H1 (cell line): Measurements from ENCODE around the gene FLVCR2. TPM values are rescaled to one million over a fixed set of nuclear protein-coding genes. Genes with fewer than 3 reads are reported as not detected.

Source experiments
- CTCF ChIA-PET: fragments of 300-600 bp; sonication (Branson Sonifier 250); formaldehyde crosslinking; loops from one replicate; lab custom pipeline; 2021; ENCODE audit not compliant: partially characterized antibody; lab: Charles Lee
- POLR2A ChIA-PET: fragments of 300-600 bp; sonication (Branson Sonifier 250); formaldehyde crosslinking; loops from one replicate; lab custom pipeline; 2021; ENCODE audit warnings: inconsistent platforms; ENCODE audit not compliant: partially characterized antibody; lab: Charles Lee
- DNase-seq, 2 experiments: peaks; one replicate each; pipeline versions ENCODE4 v3.0.0 to v3.0.0-alpha.2; 2010 to 2022; ENCODE audit warnings: low spot score in 2 of 2, low read depth in 1 of 2, mixed read lengths in 1 of 2
- FAIRE-seq: peaks from 2 replicates; lab custom pipeline; 2011; peaks lifted over from hg19 to GRCh38; lab: Jason Lieb, UNC
- H2AFZ ChIP-seq: 2 replicates; pipeline ENCODE4 v1.8.1; 2012; ENCODE audit warnings: low read length, inconsistent platforms
- H2AK5ac ChIP-seq: 2 replicates; pipeline ENCODE4 v1.6.1; 2013; ENCODE audit warnings: low read depth, low read length
- H2BK120ac ChIP-seq: replicated peaks from 2 replicates; pipeline ENCODE3; 2013; ENCODE audit warnings: low read depth, low read length, inconsistent platforms
- H2BK12ac ChIP-seq: 2 replicates; pipeline ENCODE4 v1.6.1; 2013; ENCODE audit warnings: low read depth, low read length
- H2BK15ac ChIP-seq: 2 replicates; pipeline ENCODE4 v1.6.1; 2013; ENCODE audit warnings: low read length
- H2BK20ac ChIP-seq: 2 replicates; pipeline ENCODE4 v1.6.1; 2013; ENCODE audit warnings: low read length
- H2BK5ac ChIP-seq: 2 replicates; pipeline ENCODE4 v1.6.1; 2013; ENCODE audit warnings: low read depth, low read length
- H3K14ac ChIP-seq: 2 replicates; pipeline ENCODE4 v1.6.1; 2013; ENCODE audit warnings: inconsistent platforms; ENCODE audit not compliant: insufficient read length
- H3K18ac ChIP-seq: 2 replicates; pipeline ENCODE4 v1.6.1; 2013; ENCODE audit warnings: low read length; ENCODE audit errors: extremely low read depth
- H3K23ac ChIP-seq: 2 replicates; pipeline ENCODE4 v1.6.1; 2013; ENCODE audit warnings: inconsistent platforms; ENCODE audit not compliant: insufficient read length
- H3K23me2 ChIP-seq: 2 replicates; pipeline ENCODE4 v1.6.1; 2013; ENCODE audit warnings: low read depth, low read length
- H3K27ac ChIP-seq: 2 replicates; pipeline ENCODE4 v1.6.1; 2011; ENCODE audit warnings: low read depth, low read length, inconsistent platforms
- H3K27me3 ChIP-seq, 4 experiments: replicated peaks in 1 of 4; 1 replicate in 1 of 4; 2 replicates in 3 of 4; pipeline versions ENCODE4 v1.6.1 to v1.8.1; 2011 to 2013; ENCODE audit warnings: low read length in 3 of 4, mild to moderate bottlenecking in 3 of 4, inconsistent platforms in 2 of 4, mixed read lengths in 2 of 4, moderate library complexity in 1 of 4; ENCODE audit not compliant: control insufficient read depth in 3 of 4, insufficient read depth in 3 of 4; ENCODE audit errors: extremely low read depth in 1 of 4
- H3K36me3 ChIP-seq, 4 experiments: 2 replicates each; pipeline versions ENCODE4 v1.6.1 to v1.8.1; 2011 to 2013; ENCODE audit warnings: mild to moderate bottlenecking in 4 of 4, low read length in 3 of 4, moderate library complexity in 2 of 4, control low read depth in 1 of 4, inconsistent platforms in 1 of 4; ENCODE audit not compliant: insufficient read depth in 4 of 4, control insufficient read depth in 2 of 4
- H3K4ac ChIP-seq: replicated peaks from 2 replicates; pipeline ENCODE3; 2013; ENCODE audit warnings: low read length, low read depth, mixed read lengths, inconsistent platforms; ENCODE audit not compliant: insufficient read length
- H3K4me1 ChIP-seq, 4 experiments: replicated peaks in 1 of 4; 1 replicate in 1 of 4; 2 replicates in 3 of 4; pipeline versions ENCODE4 v1.6.1 to v1.8.1; 2011 to 2013; ENCODE audit warnings: low read length in 3 of 4, inconsistent platforms in 2 of 4, mixed read lengths in 1 of 4; ENCODE audit not compliant: insufficient read depth in 4 of 4, control insufficient read depth in 3 of 4
- H3K4me2 ChIP-seq, 2 experiments: 2 replicates each; pipeline versions ENCODE4 v1.6.1 to v1.8.1; 2011 to 2013; ENCODE audit warnings: low read depth in 2 of 2, low read length in 2 of 2, control low read depth in 1 of 2, inconsistent platforms in 1 of 2, mild to moderate bottlenecking in 1 of 2; ENCODE audit not compliant: insufficient read depth in 1 of 2
- H3K4me3 ChIP-seq, 4 experiments: fragments of 200-600, 300-600 bp in 1 of 4; sonication (generic), shearing (Covaris generic), sonication (Bioruptor Twin) in 1 of 4; 2 replicates each; pipeline versions ENCODE4 v1.5.1 to v1.8.1; 2011 to 2016; ENCODE audit warnings: low read length in 4 of 4, low read depth in 3 of 4, control low read depth in 2 of 4, inconsistent platforms in 2 of 4, mild to moderate bottlenecking in 2 of 4, mixed read lengths in 1 of 4, moderate library complexity in 1 of 4; ENCODE audit not compliant: insufficient read depth in 2 of 4; ENCODE audit errors: extremely low read depth in 1 of 4
- H3K56ac ChIP-seq: replicated peaks from 2 replicates; pipeline ENCODE3; 2013; ENCODE audit warnings: low read depth, mild to moderate bottlenecking, mixed read lengths, low read length, inconsistent platforms; ENCODE audit not compliant: insufficient read length
- H3K79me1 ChIP-seq: 2 replicates; pipeline ENCODE4 v1.6.1; 2013; ENCODE audit warnings: low read depth, low read length, control low read depth
- H3K79me2 ChIP-seq, 2 experiments: 2 replicates each; pipeline versions ENCODE4 v1.6.1 to v1.8.1; 2012 to 2013; ENCODE audit warnings: low read length in 2 of 2, mild to moderate bottlenecking in 2 of 2, inconsistent platforms in 1 of 2; ENCODE audit not compliant: insufficient read depth in 2 of 2, control insufficient read depth in 1 of 2
- H3K9ac ChIP-seq, 4 experiments: replicated peaks in 1 of 4; 1 replicate in 1 of 4; 2 replicates in 3 of 4; pipeline versions ENCODE4 v1.6.1 to v1.8.1; 2011 to 2013; ENCODE audit warnings: low read depth in 3 of 4, low read length in 3 of 4, control low read depth in 2 of 4, mild to moderate bottlenecking in 2 of 4, moderate library complexity in 2 of 4, inconsistent platforms in 1 of 4; ENCODE audit errors: extremely low read depth in 1 of 4
- H3K9me3 ChIP-seq, 2 experiments: 2 replicates each; pipeline versions ENCODE4 v1.6.1 to v1.8.1; 2012 to 2013; ENCODE audit warnings: mild to moderate bottlenecking in 2 of 2, moderate library complexity in 2 of 2, control low read depth in 1 of 2, inconsistent platforms in 1 of 2, low read depth in 1 of 2, low read length in 1 of 2, mixed read lengths in 1 of 2; ENCODE audit not compliant: insufficient read depth in 2 of 2
- H4K20me1 ChIP-seq, 2 experiments: replicated peaks in 1 of 2; 2 replicates each; pipeline versions ENCODE3 to v1.8.1; 2011 to 2013; ENCODE audit warnings: inconsistent platforms in 2 of 2, low read length in 2 of 2, mild to moderate bottlenecking in 1 of 2; ENCODE audit not compliant: insufficient read depth in 2 of 2, control insufficient read depth in 1 of 2
- H4K5ac ChIP-seq: 2 replicates; pipeline ENCODE4 v1.6.1; 2013; ENCODE audit warnings: low read length, low read depth, mixed read lengths, inconsistent platforms; ENCODE audit not compliant: insufficient read length
- H4K8ac ChIP-seq: 2 replicates; pipeline ENCODE4 v1.8.0; 2013; ENCODE audit warnings: mild to moderate bottlenecking, moderate library complexity, low read length, inconsistent platforms; ENCODE audit not compliant: insufficient read depth; ENCODE audit errors: extremely low read depth
- H4K91ac ChIP-seq: replicated peaks from 2 replicates; pipeline ENCODE3; 2013; ENCODE audit warnings: low read length, mixed read lengths, inconsistent platforms; ENCODE audit not compliant: insufficient read length
- BCL11A ChIP-seq, 2 experiments: IDR thresholded peaks; one replicate each; pipeline ENCODE4 v1.6.1; 2011; ENCODE audit warnings: low read depth in 2 of 2, low read length in 2 of 2, mild to moderate bottlenecking in 2 of 2
- MAFK ChIP-seq: IDR thresholded peaks from 2 replicates; pipeline ENCODE4 v1.6.1; 2012; ENCODE audit warnings: low read depth, mild to moderate bottlenecking, improper control_type of control experiment, low read length
- RAD21 ChIP-seq, 2 experiments: IDR thresholded peaks in 1 of 2; conservative IDR thresholded peaks in 1 of 2; 2 replicates each; pipeline ENCODE4 v1.6.1; 2011; ENCODE audit warnings: low read depth in 2 of 2, low read length in 2 of 2, improper control_type of control experiment in 1 of 2, inconsistent platforms in 1 of 2, mild to moderate bottlenecking in 1 of 2, moderate library complexity in 1 of 2
- RFX5 ChIP-seq: IDR thresholded peaks from 2 replicates; pipeline ENCODE4 v1.6.1; 2011; ENCODE audit warnings: low read depth, low read length, improper control_type of control experiment, borderline replicate concordance
- SIX5 ChIP-seq: IDR thresholded peaks from 2 replicates; pipeline ENCODE4 v1.6.1; 2011; ENCODE audit warnings: mild to moderate bottlenecking, low read depth, low read length
- SRF ChIP-seq: IDR thresholded peaks from 2 replicates; pipeline ENCODE4 v1.6.1; 2011; ENCODE audit warnings: mild to moderate bottlenecking, low read depth, low read length, moderate library complexity
- WGBS, 2 experiments: shearing (Covaris generic) in 1 of 2; methylation state at CpG; one replicate each; pipeline versions ENCODE4 v1.1.6 to v1.1.7; 2013 to 2015; ENCODE audit warnings: low lambda C conversion rate in 2 of 2, mixed read lengths in 2 of 2, inconsistent platforms in 1 of 2, low coverage in 1 of 2, missing lambda C conversion rate in 1 of 2; ENCODE audit not compliant: insufficient replicate concordance in 2 of 2, insufficient coverage in 1 of 2, insufficient read length in 1 of 2; ENCODE audit errors: extremely low coverage in 1 of 2, missing lambda C conversion rate in 1 of 2; 5-methylcytosine and 5-hydroxymethylcytosine counted together
- polyA plus RNA-seq, 7 experiments: library from polyadenylated mRNA; depleted of rRNA in 3 of 7; stranded (reverse) in 5 of 7; unstranded in 2 of 7; fragments of >200 nt in 5 of 7; fragments of 200-250 nt in 2 of 7; gene quantifications; 1 replicate in 5 of 7; 2 replicates in 1 of 7; 4 replicates in 1 of 7; pipeline versions ENCODE4 v1.2.1 to v1.2.3, GENCODE V29; 2011 to 2013; ENCODE audit warnings: missing spikeins in 2 of 7, mixed read lengths in 2 of 7
- total RNA-seq: library from RNA; stranded (reverse); fragmentation: NEBNext Ultra II Directional; extraction: Animal tissue kit (Norgen Biotek cat#: 25700); gene quantifications from 2 replicates; pipeline ENCODE4 v1.2.1, GENCODE V29; 2021

FLVCR2 gene
- total and polyA plus RNA-seq, 2 of the 8 experiments (the other 6 are each of a cell fraction or from before 2014, with no cell fraction given): 7.1 to 8.2 TPM

DNA sequence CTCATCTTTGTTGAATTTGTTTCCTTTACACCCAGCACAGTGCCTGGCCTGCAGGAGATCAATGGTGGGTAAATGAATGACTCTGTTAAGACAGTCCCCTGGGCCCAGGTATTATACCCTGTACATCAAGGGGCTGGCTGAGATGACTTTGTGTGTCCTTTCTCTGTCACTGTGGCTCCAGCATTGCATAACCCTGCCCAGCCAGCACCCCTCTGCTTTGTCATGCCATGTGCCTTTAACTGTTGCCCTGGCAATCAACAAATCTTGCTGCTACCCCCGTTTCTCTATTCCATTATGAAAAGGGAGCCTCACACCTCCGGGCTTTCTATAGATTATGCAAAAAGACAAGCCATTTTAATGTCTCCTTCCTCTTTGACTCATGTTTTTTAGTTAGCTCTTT, 7.6 kb upstream of the FLVCR2 start:
- no peak overlapping the region for H2AFZ ChIP-seq
- no peak overlapping the region for H3K14ac ChIP-seq
- 81% methylated on average over 2 of the region's 2 CpGs; no CpG with 5 or more reads in 1 of the 2 experiments for WGBS, 2 experiments
- no peak for FAIRE-seq
- H3K4me3 ChIP-seq: no peak overlapping the region
- H3K79me1 ChIP-seq: no peaks in the 10 kb centered on the region; the same call in 1 of the 2 replicates
- no peak overlapping the region for H3K18ac ChIP-seq
- H3K4ac ChIP-seq: no peak overlapping the region
- CTCF ChIA-PET: interaction anchor here (0.8 to 19.5 kb wide), 5 partner anchors 10 to 138 kb away, joined by 3 to 348 read pairs (median 5); partner anchors contain the start of genes ERG28 and TTLL5
- no peak overlapping the region for H4K5ac ChIP-seq
- no peaks in the 10 kb centered on the region for H3K9me3 ChIP-seq
- H3K4me2 ChIP-seq: no peak overlapping the region
- H3K79me2 ChIP-seq: no peaks in the 10 kb centered on the region
- H3K23me2 ChIP-seq: peaks cover 3% of the 10 kb centered on the region; the same call in 1 of the 2 replicates
- H3K56ac ChIP-seq: no peak overlapping the region
- no peak overlapping the region for H2BK15ac ChIP-seq
- no peak overlapping the region for H2BK12ac ChIP-seq
- H3K27ac ChIP-seq: no peak overlapping the region
- H3K23ac ChIP-seq: no peak overlapping the region
- no peak overlapping the region for H2BK5ac ChIP-seq
- H4K91ac ChIP-seq: no peak overlapping the region
- no peak overlapping the region for H2AK5ac ChIP-seq
- DNase-seq: no peak
- H3K27me3 ChIP-seq: peaks cover 0 to 2% (median 0%) of the 10 kb centered on the region in 4 experiments; a peak in 1 of 7 replicates
- H2BK20ac ChIP-seq: no peak overlapping the region
- no peaks in the 10 kb centered on the region for H4K20me1 ChIP-seq
- 0 out of 7 replicates have a peak, but pooled peaks cover 0 to 5% (median 0%) of the 10 kb centered on the region in 4 experiments for H3K4me1 ChIP-seq
- no peak overlapping the region; a peak in 1 of 7 replicates for H3K9ac ChIP-seq
- no peaks in the 10 kb centered on the region for H3K36me3 ChIP-seq
- H2BK120ac ChIP-seq: no peak overlapping the region
- no peak overlapping the region for H4K8ac ChIP-seq
- POLR2A ChIA-PET: no interaction called here
- no peak for TF ChIP-seq RAD21 (IDR thresholded peaks at IDR 0.05 in 1 of 2, conservative IDR thresholded peaks at IDR 0.05 in 1 of 2; ENCODE audit: low read depth in 2 of 2, low read length in 2 of 2)
- no peak for TF ChIP-seq RFX5
- no peak for TF ChIP-seq MAFK
- TF ChIP-seq BCL11A (IDR thresholded peaks at IDR 0.05; ENCODE audit: low read depth in 2 of 2, low read length in 2 of 2): no peak
- no peak for TF ChIP-seq SIX5
- TF ChIP-seq SRF: no peak
